Central memory CD4-positive, alpha-beta T cell (primary cell): ENCODE data around the gene EPHA4.

Experiments used
- DNase-seq: peaks from one replicate; pipeline ENCODE4 v3.0.0; 2022

Gene EPHA4

DNA sequence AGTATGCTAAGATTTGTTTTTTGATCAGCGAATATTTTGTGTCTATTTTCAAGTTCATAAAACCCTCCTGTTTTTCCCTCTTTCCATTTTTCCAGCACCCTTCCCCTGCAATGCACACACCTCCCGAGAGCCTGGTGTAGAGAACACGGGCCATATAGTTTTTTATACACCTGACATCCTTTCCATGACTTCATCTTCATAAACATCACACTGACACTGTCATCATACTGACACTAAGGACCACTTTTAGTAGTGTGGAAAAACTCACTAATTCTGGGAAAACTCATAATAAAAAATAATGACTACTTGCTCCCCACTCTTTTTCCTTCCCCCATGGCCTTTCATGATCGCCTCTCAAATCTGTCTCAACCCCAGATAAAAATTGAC is 70.2 kb downstream of the EPHA4 start:
- DNase-seq = no peak

- DNase-seq = no peak
These were observed 70.8 kb downstream of the EPHA4 start for GRCh38 chr2:221501210-221501882.

DNA sequence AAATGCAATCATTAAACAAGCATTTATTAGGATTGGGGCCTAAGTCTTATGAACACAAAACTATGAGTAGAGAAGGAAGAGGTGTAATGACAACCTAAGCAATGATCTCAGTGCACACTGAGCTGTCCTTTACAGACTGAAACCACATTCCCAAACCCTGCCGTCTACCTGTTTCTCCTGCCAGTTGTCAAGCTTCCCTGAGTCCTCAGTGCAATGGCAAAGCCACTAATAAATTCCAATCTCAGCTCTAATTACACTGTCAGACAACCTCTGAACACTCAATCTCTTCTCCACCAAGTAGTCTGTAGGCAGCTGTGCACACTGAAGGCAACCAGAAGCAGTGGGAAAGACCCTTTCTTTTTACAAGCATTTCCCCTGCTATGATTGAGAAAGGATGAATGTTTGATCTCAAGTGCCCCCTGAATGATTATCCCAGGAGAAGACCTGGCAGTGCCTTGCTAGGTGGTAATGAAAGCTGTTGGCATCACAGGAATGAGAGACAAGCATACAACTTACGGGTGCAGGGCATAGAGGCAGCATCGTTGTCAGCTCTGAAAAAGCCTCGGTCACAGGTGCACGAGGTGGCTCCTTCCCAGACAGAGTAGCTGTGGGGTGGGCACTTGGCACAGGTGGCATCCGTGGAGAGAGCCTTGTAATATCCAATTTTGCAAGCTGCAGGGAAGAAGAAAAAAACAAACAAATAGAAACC is 71.4 kb downstream of the EPHA4 start:
- no peak for DNase-seq

DNA sequence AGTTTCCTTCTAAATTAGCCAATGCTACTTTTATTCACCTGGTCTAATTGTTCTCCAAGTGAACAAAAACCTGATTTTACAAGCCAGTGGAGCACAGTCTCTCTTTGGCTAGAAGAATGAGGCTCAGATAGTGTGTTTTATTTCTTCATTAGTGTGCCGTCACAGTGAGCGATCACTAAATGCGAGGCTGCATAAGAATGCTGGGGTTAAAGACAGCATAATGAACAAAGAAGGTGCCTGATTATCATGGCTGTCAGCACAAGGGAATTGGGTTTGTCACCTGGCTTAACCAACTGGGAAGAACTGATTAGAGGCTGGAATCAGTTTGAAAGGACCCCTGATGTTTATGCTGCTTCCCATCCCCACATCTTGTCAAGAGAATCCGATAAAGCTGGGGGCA is 76.4 kb downstream of the EPHA4 start:
- DNase-seq = no peak

DNA sequence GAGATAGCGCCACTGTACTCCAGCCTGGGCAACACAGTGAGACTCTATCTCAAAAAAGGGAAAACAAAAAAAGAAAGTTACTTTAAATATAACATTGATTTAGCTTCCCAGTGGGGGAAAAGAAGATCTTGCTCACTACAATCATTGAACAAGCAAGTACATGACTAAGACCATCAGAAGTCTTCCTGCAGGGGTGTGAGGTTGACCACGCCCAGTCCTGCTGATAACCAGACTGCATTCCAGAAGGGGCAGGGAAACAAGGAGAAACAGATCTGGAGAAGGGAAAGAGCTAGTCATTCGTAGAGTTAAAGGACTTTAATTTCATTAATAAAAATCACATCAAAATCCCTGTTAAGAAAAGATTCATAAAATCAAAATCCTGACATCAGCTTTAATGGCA is 77.5 kb downstream of the EPHA4 start:
- DNase-seq = no peak

DNA sequence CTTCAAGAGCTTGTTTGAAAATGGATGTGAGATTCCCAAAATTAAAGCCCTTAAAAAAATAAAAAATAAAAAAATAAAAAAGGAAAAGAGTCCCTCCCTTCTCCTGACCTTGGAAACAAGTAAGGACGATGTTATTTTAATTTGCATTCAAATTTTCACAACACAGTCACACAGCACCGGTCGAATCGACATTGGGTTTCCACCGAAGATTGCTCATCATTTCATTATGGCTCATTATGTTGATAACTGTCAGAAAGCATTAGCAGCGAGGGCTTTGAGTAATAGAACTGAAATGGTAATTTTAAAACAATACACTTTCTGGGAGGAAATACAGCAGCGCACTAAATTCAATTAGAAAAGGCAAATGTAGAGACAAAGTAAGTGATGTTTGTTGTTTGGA is 78.7 kb downstream of the EPHA4 start:
- no peak for DNase-seq

DNA sequence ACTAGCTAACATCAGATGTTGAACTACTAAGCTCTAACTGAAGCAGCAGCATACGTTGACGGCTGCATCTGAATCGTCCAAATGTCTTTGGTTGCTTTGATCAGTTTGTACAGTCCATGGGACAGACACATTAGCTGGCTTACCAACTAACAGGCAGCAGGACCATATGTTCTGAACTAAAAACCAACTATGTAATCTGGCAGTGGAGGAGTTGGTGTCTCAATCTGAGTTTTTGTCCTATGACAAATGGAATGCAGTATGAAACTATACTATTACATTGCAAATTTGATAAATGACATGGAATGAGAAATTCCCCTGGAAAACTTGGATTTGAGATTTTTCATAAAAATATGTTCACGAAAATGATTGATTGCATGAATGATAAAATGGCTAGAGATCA is 79.5 kb downstream of the EPHA4 start:
- no peak for DNase-seq

GRCh38 chr2:221490506-221491060 is 81.5 kb downstream of the EPHA4 start:
- DNase-seq = no peak

- no peak for DNase-seq
These were observed 83.8 kb downstream of the EPHA4 start for GRCh38 chr2:221488136-221488807.

- no peak for DNase-seq
These were observed 86.0 kb downstream of the EPHA4 start for GRCh38 chr2:221486106-221486505.

DNA sequence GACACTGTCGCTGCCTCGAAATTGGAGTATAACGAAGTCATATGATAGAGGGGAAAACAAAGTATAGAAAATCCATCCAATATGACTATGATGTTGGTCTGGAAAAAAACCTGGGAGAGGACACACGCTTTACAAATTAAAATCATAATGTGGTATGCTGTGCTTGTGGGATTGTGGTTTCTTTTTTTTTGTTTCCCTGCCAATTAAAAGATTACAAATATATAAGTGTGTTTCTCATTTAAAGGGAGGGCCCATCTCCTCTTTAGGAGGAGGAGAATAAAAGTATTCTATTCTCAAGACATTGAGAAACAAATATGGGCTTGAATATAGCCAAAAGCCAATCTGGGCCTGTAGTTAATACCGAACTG is 86.6 kb downstream of the EPHA4 start:
- no peak for DNase-seq

- no peak for DNase-seq
These were observed 87.2 kb downstream of the EPHA4 start for GRCh38 chr2:221484761-221485502.

- no peak for DNase-seq
These were observed 89.2 kb downstream of the EPHA4 start for GRCh38 chr2:221482666-221483455.

DNA sequence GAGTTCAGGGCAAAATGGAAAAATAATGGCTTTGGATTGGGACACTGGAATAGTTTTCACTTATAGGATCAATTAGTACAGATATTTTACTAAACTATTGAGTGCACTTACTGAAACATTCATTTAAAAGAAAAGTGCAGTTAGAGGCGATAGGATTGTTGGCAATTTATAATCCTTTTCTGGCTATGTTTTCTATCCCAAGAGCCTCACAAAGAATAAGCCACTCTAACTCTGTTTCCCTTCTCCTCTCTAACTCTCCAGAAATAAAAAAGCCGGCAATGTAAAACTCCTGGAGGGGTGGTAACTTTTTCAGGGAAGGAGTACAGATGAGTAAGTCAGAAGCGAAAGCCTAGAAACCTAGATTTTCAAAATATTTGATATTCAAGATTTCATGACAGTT is 91.3 kb downstream of the EPHA4 start:
- DNase-seq = no peak

- DNase-seq = no peak
These were observed 91.9 kb downstream of the EPHA4 start for GRCh38 chr2:221480163-221480562.

DNA sequence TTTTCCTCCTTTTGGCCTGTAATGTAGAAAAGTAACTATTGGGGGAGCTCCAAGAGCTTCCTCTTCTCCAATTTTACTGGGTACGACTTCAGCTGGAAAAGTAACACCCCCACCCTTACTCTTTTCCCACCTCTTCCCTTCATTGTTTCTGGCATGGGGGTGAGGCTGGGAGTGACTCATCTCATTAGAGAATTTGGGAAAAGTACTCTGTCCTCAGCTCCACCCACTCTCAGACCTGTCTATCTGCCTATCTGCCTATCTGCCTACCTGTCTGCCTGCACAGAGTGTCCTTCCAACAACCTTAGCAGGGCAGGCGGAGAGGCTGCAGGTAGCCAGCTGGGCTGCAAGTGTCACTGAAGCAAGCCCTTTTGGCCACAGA is 93.6 kb downstream of the EPHA4 start:
- no peak for DNase-seq

- no peak for DNase-seq
These were observed 94.2 kb downstream of the EPHA4 start for GRCh38 chr2:221477714-221478484.

- DNase-seq = no peak
These were observed 95.9 kb downstream of the EPHA4 start for GRCh38 chr2:221476195-221476594.

GRCh38 chr2:221473451-221473850 is 98.7 kb downstream of the EPHA4 start:
- no peak for DNase-seq

GRCh38 chr2:221468317-221468716 is 103.8 kb downstream of the EPHA4 start:
- no peak for DNase-seq

GRCh38 chr2:221467610-221468009 is 104.5 kb downstream of the EPHA4 start:
- no peak for DNase-seq

GRCh38 chr2:221466744-221467143 is 105.4 kb downstream of the EPHA4 start:
- DNase-seq = no peak
